ENCODE measurements around the gene BMPR1A.
"Not testable (repeated sequence)": the region's sequence is repeated elsewhere in the genome, so short reads cannot be mapped to it uniquely, and the experiment has no call there.

BMPR1A gene

GRCh38 chr10:86952106-86952505 lies 195.7 kb downstream of the BMPR1A start:
- ChIA-PET CTCF (no interaction called here), POLR2A (no interaction called here)
- TF ChIP-seq SP1 (IDR thresholded peaks at IDR 0.05) (no peak), SUZ12 (IDR thresholded peaks at IDR 0.05) (no peak), HDGF (IDR thresholded peaks at IDR 0.05; ENCODE audit: borderline replicate concordance) (no peak), ZNF384 (IDR thresholded peaks at IDR 0.05) (no peak), NFRKB (IDR thresholded peaks at IDR 0.05) (no peak), FOXM1 (IDR thresholded peaks at IDR 0.05; ENCODE audit: borderline replicate concordance) (no peak), FOXA1 (IDR thresholded peaks at IDR 0.05) (no peak), LEF1 (IDR thresholded peaks at IDR 0.05; ENCODE audit: borderline replicate concordance) (no peak), TARDBP (IDR thresholded peaks at IDR 0.05) (no peak), L3MBTL2 (conservative IDR thresholded peaks at IDR 0.05) (no peak), ELF4 (IDR thresholded peaks at IDR 0.05) (no peak), FOXK2 (IDR thresholded peaks at IDR 0.05) (no peak)
- no peak for DNase-seq (ENCODE audit: extremely low spot score)

GRCh38 chr10:86952697-86953096 lies 196.3 kb downstream of the BMPR1A start:
- POLR2A ChIA-PET; CTCF ChIA-PET; DNase-seq (ENCODE audit: extremely low spot score): not testable (repeated sequence)

GRCh38 chr10:86953747-86954680 lies 197.6 kb downstream of the BMPR1A start:
- CTCF ChIA-PET = interaction anchor here (1.0 to 1.6 kb wide), 2 partner anchors 9 to 15 kb away, joined by 5 to 10 read pairs; no protein-coding TSS in a partner anchor
- TF ChIP-seq SUZ12 (IDR thresholded peaks at IDR 0.05) = no peak
- no peak for TF ChIP-seq FOXM1 (IDR thresholded peaks at IDR 0.05; ENCODE audit: borderline replicate concordance)
- no peak for TF ChIP-seq FOXA1 (IDR thresholded peaks at IDR 0.05)
- TF ChIP-seq ARNT (IDR thresholded peaks at IDR 0.05) = no peak
- peak; percentile 46 for DNase-seq (ENCODE audit: extremely low spot score)
- POLR2A ChIA-PET = interaction anchor here (0.7 to 1.2 kb wide), 2 partner anchors 34 to 77 kb away, joined by 3 read pairs; no protein-coding TSS in a partner anchor

- ChIA-PET CTCF (interaction anchor here (1.0 to 1.6 kb wide), 3 partner anchors 9 to 15 kb away, joined by 3 to 10 read pairs (median 5); no protein-coding TSS in a partner anchor), POLR2A (interaction anchor here (0.7 to 1.2 kb wide), 2 partner anchors 33 to 78 kb away, joined by 3 read pairs; no protein-coding TSS in a partner anchor)
- DNase-seq (ENCODE audit: extremely low spot score) = no peak
- TF ChIP-seq L3MBTL2 (conservative IDR thresholded peaks at IDR 0.05) (no peak), ARNT (IDR thresholded peaks at IDR 0.05) (no peak), CTBP1 (IDR thresholded peaks at IDR 0.05; ENCODE audit: borderline replicate concordance) (no peak), SUZ12 (IDR thresholded peaks at IDR 0.05) (no peak), FOXK2 (IDR thresholded peaks at IDR 0.05) (no peak), PKNOX1 (IDR thresholded peaks at IDR 0.05) (no peak), NFRKB (IDR thresholded peaks at IDR 0.05) (no peak), ZNF384 (IDR thresholded peaks at IDR 0.05) (no peak), SP1 (IDR thresholded peaks at IDR 0.05) (no peak)
These were observed 198.5 kb downstream of the BMPR1A start for GRCh38 chr10:86954681-86955500.

GRCh38 chr10:86955501-86956194 lies 199.2 kb downstream of the BMPR1A start:
- TF ChIP-seq FOXK2 (IDR thresholded peaks at IDR 0.05) (no peak), SUZ12 (IDR thresholded peaks at IDR 0.05) (no peak), ELF4 (IDR thresholded peaks at IDR 0.05) (no peak), FOXM1 (IDR thresholded peaks at IDR 0.05; ENCODE audit: borderline replicate concordance) (no peak), LEF1 (IDR thresholded peaks at IDR 0.05; ENCODE audit: borderline replicate concordance) (no peak), HDGF (IDR thresholded peaks at IDR 0.05; ENCODE audit: borderline replicate concordance) (no peak), PKNOX1 (IDR thresholded peaks at IDR 0.05) (no peak), NFRKB (IDR thresholded peaks at IDR 0.05) (no peak), FOXA1 (IDR thresholded peaks at IDR 0.05) (no peak), ZNF384 (IDR thresholded peaks at IDR 0.05) (no peak), BHLHE40 (IDR thresholded peaks at IDR 0.05; ENCODE audit: borderline replicate concordance) (no peak), CTBP1 (IDR thresholded peaks at IDR 0.05; ENCODE audit: borderline replicate concordance) (no peak), ARNT (IDR thresholded peaks at IDR 0.05) (no peak)
- no peak for DNase-seq (ENCODE audit: extremely low spot score)
- POLR2A ChIA-PET = no interaction called here
- CTCF ChIA-PET = interaction anchor here (1.0 to 1.6 kb wide), 3 partner anchors 10 to 16 kb away, joined by 3 to 10 read pairs (median 5); no protein-coding TSS in a partner anchor

GRCh38 chr10:86956195-86956847 lies 199.9 kb downstream of the BMPR1A start:
- no peak for DNase-seq (ENCODE audit: extremely low spot score)
- TF ChIP-seq FOXM1 (IDR thresholded peaks at IDR 0.05; ENCODE audit: borderline replicate concordance) (no peak), HDGF (IDR thresholded peaks at IDR 0.05; ENCODE audit: borderline replicate concordance) (no peak), CTBP1 (IDR thresholded peaks at IDR 0.05; ENCODE audit: borderline replicate concordance) (no peak), LEF1 (IDR thresholded peaks at IDR 0.05; ENCODE audit: borderline replicate concordance) (no peak), ARNT (IDR thresholded peaks at IDR 0.05) (no peak), NFRKB (IDR thresholded peaks at IDR 0.05) (no peak), SUZ12 (IDR thresholded peaks at IDR 0.05) (no peak), SP1 (IDR thresholded peaks at IDR 0.05) (no peak), ZNF384 (IDR thresholded peaks at IDR 0.05) (no peak)
- CTCF ChIA-PET = no interaction called here
- POLR2A ChIA-PET = interaction anchor here (0.8 kb wide), 1 partner anchor 10 kb away, joined by 3 read pairs; no protein-coding TSS in a partner anchor
